GM19463 (cell line): ENCODE results near the gene SLC9A9.

Source experiments
- ATAC-seq: cut with Tn5 transposase; IDR thresholded peaks from one replicate; pipeline ENCODE4 v1.9.1; 2021; ENCODE audit warnings: mild to moderate bottlenecking, moderate library complexity; ENCODE audit not compliant: unreplicated experiment

SLC9A9 gene

DNA sequence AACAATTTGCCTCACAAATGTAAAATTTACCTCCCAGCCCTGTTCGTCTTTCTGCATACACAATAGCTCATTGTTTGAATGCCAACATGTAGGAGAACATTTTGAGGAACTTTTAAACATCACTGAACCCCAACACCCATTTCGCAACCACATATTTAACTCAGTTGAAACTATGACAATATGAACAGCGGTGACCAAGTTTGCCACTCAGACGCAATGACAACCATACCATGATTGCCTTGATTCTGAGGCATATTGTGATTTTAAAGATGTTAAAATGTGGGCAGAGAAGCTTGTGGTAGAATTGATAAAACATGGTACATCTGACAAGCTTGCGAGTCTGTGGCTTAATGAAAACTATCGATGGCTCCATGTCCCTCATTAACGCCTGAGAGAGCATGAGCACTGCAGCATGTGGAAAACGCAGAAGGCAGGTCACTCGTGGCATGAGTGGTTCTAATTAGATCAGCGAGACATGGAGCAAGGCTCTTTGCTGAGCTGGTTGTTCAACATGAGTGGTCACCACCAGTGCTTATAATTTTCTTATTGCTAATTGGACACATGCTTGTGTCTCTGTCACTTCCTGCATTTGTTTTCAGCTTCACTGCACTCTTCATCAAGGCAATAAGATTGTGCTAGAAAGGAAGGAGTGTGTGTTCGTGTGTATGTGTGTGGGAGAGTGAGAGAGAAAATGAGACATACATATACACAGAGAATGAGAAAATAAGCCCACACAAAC lies 611.9 kb downstream of the SLC9A9 start:
- ATAC-seq = no peak

DNA sequence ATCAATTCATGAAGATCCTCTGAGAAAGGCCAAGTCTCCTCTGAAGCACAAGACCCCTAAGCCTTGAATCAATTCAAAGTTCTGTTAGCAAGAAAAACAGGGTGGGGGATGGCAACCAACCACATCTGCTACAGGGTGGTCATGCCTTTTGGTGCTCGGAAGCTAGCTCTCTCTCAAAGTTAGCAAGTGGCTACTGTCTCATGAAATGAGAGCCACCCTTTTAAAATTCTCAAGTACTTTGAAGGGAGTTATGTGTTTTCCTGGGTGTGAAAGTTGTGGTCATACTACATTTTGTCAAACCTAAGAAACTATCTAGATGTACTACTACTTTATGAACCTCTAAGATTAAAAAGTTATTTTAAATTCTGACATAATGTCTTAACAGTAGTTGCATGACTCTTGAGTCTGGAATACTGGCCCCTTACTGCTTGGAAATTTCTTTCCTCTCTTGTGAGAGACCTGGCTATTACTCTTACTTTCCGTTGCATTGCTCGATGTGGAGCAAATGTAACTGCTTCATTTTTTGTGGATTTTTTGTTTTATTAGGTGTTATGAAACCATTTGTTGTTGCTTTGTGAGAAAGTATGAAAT lies 612.6 kb downstream of the SLC9A9 start:
- ATAC-seq = no peak

DNA sequence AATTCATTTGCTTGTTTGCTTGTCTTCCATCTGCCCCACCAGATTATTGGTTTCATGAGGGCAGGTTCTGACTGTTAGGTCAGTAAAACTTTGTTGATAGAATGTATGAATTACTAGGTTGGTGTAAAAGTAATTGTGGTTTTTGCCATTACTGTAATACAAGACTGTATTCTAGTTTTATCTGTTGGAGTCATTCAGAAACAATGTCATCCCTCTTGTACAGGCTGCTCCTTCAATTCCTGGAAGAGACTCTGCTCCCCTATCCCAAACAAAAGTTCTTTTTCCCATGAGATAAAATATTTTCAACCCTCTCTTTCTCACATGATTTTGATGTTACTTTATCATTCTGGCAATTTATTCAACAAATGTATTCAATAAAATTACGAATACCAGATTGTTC lies 613.7 kb downstream of the SLC9A9 start:
- ATAC-seq = no peak

DNA sequence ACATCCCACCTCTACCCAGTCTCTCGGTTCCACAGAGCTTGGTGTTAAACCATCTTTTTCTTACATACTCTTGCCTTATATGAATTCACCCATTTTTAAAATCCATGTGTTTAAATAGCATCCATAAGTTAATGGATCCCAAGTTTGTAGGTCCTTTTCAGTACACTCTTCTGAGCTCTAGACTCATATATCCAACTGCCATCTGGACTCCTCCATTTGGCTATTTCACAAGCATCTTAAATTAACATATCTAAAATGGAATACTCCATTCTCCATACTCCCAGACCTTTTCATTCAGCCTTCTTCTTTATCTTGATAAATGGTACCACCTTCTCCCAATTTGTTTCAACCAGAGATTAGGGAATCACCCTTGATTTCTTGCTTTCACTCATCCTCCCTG lies 615.3 kb downstream of the SLC9A9 start:
- ATAC-seq = no peak

DNA sequence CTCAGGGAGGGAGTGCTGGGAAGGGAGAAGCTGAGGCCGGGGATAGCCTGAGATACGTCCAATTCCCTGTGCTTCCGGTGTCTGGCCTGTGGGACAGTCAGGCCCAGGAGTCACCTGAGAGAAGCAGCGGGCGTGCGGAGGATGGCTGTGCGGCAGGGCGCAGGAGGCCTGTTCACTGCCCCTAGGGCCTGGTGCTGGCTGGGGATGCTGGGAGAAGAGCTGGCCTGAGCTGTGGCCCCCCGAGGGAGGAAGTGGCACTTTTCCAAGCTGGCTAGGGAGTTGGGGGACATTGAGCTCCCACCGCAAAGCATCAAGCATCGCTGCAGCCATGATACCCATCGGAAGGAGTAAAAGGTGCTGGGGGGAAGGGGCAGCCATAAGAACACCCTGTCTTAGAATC lies 619.9 kb downstream of the SLC9A9 start:
- no peak for ATAC-seq

DNA sequence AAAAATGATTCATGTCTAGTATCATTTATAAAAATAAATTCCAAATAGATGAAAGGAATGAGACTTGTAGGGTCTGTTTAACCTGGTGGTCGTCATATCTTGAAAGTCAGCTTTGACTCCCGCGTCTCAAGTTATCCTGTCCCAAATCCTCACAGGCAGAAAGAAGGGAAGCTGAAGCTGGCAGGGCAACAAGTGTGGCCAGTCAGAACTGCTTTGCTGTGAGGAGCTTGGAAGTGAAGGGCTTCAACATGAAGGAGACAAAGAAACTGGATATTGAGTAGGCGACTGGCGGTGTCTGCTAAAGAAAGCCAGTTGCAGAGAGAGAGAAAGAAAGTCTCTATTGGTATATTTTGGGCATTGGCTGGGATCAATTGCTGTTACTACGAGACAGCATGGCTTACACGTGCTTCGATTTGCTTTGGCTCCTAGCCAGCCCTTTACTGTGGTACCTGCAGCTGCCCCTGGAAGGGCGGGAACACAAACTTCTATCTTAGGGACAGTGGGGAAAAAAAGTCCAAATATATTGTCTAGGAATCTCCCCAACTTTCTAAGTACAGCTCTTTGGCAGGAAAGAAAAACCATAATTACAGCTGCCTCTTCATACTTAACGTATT lies 621.5 kb downstream of the SLC9A9 start:
- ATAC-seq = no peak

DNA sequence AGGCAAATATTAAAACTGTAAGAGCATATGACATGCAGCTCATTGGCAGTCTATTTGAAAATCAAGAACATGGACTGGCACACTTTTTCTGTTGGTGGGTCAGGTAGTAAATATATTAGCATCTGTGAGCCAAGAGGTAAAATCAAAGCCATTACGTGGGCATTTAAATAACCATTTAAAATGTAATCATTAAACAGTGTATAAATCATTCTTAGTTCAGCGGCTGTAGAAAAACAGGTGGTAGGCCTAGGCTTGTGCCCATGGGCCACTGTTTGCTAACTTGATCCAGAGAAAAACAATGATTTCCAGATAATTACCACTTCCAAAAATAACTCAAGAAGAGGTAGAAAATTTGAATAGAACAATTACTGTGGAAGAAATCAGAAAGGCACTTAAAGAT lies 623.6 kb downstream of the SLC9A9 start:
- no peak for ATAC-seq

DNA sequence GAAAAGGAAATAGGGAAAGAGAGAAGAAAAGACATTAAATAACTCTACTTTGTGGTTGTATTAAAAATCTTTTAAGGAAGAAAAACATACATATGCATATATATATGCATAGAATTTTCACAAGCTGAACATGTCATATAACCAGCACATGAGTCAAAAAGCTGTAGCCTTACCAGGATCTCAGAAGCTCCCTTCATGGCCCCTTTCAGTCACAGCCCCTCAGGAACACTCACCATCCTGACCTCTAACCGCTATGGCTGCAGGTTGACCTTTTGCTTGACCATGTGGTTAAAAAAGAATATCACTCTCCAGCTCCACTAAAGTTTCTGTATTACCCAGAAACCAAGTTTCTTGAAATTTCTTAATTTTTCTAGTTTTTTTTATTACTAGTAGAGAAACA lies 625.3 kb downstream of the SLC9A9 start:
- ATAC-seq = no peak

DNA sequence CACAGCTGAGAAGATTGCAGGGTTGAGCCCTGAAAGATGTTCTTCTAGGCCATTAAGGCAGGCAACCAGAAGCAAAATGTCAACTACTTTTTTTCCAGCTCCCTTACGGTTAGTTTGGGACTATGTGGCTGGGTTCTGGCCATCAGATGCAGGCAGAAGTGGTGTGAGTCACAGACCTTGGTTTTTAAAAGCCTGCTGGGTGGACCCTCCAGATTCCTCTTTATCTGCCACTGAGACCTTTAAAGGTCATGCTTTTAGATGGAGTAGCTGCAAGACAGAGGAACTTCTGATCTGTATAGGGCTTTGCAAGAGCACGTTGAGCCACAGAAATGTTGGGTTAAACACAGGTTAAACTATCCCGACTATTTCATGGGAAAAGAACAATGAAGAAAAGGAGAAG lies 625.8 kb downstream of the SLC9A9 start:
- no peak for ATAC-seq

DNA sequence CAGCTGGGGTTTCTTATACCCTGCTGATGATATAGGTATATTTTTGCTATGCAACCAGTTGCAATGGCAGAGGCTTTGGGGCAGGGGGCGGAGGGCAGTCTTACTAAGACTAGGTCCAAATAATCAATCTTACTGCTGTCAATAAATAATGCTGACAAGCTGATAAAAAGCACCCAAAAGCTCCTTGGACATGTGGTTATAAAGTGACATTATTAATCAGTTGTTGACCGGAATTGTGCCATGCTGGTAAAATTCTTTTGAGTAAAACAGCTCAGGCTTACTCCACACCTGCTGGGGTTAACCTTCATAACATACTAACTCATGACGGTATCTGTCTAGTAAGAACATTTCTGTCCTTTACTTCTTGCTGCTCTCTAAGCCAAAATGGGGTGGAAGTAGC lies 626.8 kb downstream of the SLC9A9 start:
- no peak for ATAC-seq

DNA sequence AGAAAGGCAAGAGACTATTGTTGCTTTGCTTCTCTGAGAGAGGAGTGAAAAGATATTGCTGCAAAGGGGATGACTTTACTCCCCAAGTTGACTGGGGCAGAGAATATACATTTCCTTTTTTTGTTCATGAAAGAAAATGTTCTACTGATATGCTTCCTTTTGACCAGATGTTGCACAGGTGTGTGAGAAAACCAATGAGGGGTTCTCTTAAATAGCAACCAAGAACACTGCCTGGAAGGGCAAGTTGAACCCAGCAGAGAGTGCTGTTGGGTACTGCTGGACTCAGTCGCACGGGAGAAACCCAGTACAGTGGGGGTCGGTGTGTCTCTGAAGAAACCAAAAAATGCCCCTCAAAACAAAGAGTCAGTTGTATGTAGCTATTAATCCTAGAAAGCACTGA lies 627.5 kb downstream of the SLC9A9 start:
- ATAC-seq = no peak

DNA sequence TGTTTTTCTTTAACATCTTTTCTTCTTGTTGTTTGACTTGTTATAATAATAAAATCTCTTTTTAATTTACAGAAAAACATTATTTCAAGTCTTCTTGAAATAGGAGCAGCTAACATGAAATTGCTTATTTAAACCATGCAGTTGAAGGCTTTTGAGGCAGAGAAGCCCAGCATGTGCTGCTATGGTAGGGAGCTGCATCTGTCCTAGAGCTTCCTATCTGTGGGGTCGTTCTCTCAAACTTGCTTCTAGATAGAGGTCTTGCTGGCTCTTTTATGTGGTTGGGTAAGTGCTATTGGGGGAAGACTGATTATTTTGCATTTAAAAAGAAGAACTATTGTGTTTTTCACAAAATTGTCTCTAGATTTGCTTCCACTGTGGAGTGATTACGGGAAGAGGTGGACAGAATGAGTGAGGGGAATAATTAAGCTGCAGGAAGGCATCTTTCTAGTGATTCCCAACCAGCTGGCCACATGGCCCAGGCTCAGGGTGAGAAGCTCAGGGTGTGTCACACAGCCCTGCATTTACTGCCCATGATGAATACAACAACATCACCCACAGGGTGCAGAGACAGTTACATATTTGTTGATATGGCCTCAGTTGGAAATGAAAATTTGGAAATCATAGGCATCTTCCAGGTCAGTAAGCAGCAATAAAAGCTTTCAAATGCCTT lies 630.0 kb downstream of the SLC9A9 start:
- ATAC-seq = no peak

DNA sequence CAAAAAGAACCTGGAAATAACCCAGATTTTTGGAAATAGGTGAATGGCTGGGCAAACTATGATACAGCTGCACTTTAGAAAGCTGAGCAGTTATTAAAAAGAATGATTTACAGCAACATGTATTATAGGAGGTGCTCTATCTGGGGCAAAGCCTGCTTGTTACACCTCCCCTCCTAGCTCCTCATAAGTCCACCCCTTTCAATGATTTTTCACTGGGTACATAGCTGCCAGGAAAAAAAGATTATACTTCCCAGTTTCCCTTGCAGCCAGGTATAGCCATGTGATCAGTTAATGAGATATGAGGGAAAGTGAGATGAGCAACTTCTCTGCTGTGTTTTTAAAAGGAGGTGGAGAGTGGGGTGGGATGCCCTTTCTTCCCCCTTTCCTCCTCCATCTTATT lies 631.0 kb downstream of the SLC9A9 start:
- no peak for ATAC-seq

DNA sequence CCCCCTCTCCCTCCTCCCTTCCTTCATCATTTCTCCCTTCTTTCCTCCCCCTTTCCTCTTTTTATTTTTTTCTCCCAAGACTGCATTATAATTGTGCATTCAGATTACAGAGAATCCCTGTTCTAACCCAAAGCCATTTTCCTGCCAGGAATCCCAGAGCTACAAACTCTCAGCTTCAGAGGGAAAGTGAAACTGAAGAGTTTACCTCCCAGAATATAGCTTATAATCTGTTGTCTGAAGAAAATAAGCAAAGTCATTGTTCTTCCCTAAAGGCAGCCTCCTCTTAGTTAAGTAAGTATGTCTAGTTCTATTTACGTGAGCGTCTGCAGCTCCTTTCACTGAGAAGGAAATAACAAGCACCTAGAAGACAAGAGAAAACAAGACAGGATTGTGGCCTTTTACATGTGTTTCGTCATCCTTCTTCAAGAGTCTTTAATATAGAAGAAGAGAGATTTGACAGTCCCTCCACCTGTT lies 631.5 kb downstream of the SLC9A9 start:
- no peak for ATAC-seq
